Small intestine (tissue), 7 donors: Measurements from ENCODE around the gene ADH7. TPM values are rescaled to one million over a fixed set of nuclear protein-coding genes. Genes with fewer than 3 reads are reported as not detected.
"Not testable (repeated sequence)": the region's sequence is repeated elsewhere in the genome, so short reads cannot be mapped to it uniquely, and the experiment has no call there.

ENCODE experiments used
- DNase-seq, 2 donors: peaks; one replicate each; pipeline versions ENCODE4 v3.0.0 to v3.0.0-alpha.2; 2013
- FAIRE-seq: peaks from 2 replicates; lab custom pipeline; 2012; peaks lifted over from hg19 to GRCh38; lab: Jason Lieb, UNC
- H3K27ac ChIP-seq, 3 donors: one replicate each; pipeline ENCODE4 v1.5.1; 2013; ENCODE audit warnings: low read length in 2 of 3, mild to moderate bottlenecking in 2 of 3, control low read depth in 1 of 3, inconsistent platforms in 1 of 3, low read depth in 1 of 3, moderate library complexity in 1 of 3
- H3K27me3 ChIP-seq, 3 donors: one replicate each; pipeline ENCODE4 v1.6.1; 2013; ENCODE audit warnings: low read length in 3 of 3, inconsistent platforms in 1 of 3; ENCODE audit not compliant: control insufficient read depth in 3 of 3, insufficient read depth in 3 of 3
- H3K36me3 ChIP-seq, 3 donors: one replicate each; pipeline ENCODE4 v1.6.1; 2013; ENCODE audit warnings: low read length in 3 of 3, inconsistent platforms in 1 of 3, low read depth in 1 of 3, mild to moderate bottlenecking in 1 of 3, moderate library complexity in 1 of 3; ENCODE audit not compliant: control insufficient read depth in 3 of 3, insufficient read depth in 2 of 3
- H3K4me1 ChIP-seq, 3 donors: one replicate each; pipeline ENCODE4 v1.6.1; 2013; ENCODE audit warnings: low read length in 2 of 3, inconsistent platforms in 1 of 3, low read depth in 1 of 3, mild to moderate bottlenecking in 1 of 3, moderate library complexity in 1 of 3; ENCODE audit not compliant: control insufficient read depth in 3 of 3, insufficient read depth in 2 of 3
- H3K4me3 ChIP-seq, 3 donors: one replicate each; pipeline ENCODE4 v1.5.1; 2013; ENCODE audit warnings: low read length in 3 of 3, control low read depth in 1 of 3, inconsistent platforms in 1 of 3, low read depth in 1 of 3, mild to moderate bottlenecking in 1 of 3, moderate library complexity in 1 of 3
- H3K9me3 ChIP-seq, 2 donors: one replicate each; pipeline ENCODE4 v1.6.1; 2013; ENCODE audit warnings: low read depth in 1 of 2, low read length in 1 of 2; ENCODE audit not compliant: control insufficient read depth in 2 of 2, insufficient read depth in 1 of 2
- WGBS, 3 donors: extraction: QIAGEN DNeasy Blood & Tissue Kit; methylation state at CpG; one replicate each; pipeline ENCODE4 v1.1.7; 2013; 5-methylcytosine and 5-hydroxymethylcytosine counted together
- polyA plus RNA-seq, 4 donors: library from polyadenylated mRNA; stranded (reverse) in 3 of 4; unstranded in 1 of 4; fragments of 200-250 nt in 3 of 4; fragments of 120-200 nt in 1 of 4; gene quantifications; one replicate each; pipeline versions ENCODE4 v1.2.1 to v1.2.3, GENCODE V29; 2013
- donor health status: healthy with polysubstance abuse.
- donor health status: control.
- donor health status: control.
- donor health status: Bipolar disorder and iron deficiency.
- donor health status: healthy.

The ADH7 gene
- polyA plus RNA-seq, 4 donors, result 0.03 TPM; not detected in 3

DNA sequence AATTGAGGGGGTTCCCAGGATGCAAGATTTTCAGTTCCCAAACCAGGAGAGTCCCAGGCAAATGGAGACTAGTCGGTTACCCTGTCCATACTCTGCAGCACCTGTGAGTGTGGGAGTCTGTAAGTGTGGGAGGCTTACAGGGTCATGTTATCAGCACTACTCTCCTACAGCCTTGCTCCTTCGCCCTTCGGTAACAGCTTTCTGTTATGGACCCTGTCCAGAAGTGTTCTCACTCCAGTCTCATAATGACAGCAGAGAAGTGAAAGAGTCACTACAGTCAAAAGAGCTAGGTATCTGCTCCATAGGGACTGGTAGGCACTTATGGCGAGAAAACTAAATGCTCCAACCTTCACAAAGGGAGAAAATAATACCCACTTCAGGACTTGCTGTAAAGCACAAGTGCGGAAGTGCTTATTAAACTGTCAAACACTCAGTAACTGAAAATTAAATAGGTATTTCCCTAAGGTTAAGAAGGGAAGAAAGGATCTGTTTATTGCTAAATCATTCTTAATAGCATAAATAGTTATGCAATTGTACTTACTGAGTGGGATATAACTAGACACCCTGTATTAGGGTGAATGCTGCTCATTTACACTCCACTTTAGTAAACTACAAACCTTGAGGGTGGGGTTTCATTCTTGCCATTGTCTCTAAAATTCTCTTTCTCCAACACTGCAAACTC is 2.7 kb upstream of the ADH7 start:
- Histone ChIP-seq H3K27me3 (no peaks in the 10 kb centered on the region), H3K4me3 (no peak overlapping the region), H3K9me3 (no peaks in the 10 kb centered on the region), H3K4me1 (no peaks in the 10 kb centered on the region), H3K36me3 (no peaks in the 10 kb centered on the region), H3K27ac (no peak overlapping the region)
- FAIRE-seq, result no peak
- WGBS, 3 donors, result 67 to 84% (median 75%) methylated on average over 5 of the region's 5 CpGs
- no peak for DNase-seq

DNA sequence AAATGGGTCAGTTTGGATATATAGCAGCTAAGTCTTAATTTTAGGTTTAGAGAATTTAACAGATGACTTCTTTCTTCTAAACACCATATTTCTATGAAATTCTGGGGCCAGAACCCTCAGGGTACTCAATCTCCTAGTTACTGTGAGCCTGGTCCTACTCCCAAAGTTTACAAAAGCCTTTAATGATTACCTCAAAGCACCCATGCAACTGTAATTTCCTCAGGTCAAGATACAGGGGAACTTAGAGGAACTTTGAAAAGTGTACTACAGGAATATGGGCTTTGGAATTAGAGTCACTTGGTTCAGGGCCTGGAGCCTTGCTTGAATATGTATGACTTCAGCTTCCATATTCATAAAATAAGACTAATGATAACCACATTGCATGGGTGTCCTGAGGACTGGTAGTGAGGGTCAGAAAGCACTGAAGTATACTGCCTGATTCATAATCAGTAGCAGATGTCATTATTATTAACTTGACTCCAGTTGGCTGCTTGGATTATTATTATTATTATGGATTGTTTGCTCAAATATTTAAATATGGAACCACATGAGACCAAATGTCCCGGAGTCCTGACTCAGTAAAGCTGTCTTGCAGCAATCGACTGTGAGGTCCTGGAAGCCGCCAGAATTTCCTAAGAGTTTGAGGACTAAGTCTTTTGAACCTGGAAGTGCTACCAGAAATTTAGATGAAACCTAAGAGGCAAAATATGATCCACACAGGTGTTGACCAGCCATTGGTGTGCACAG is 2.0 kb upstream of the ADH7 start:
- Histone ChIP-seq H3K27me3 (no peaks in the 10 kb centered on the region), H3K27ac (no peak overlapping the region), H3K4me1 (no peaks in the 10 kb centered on the region), H3K9me3 (no peaks in the 10 kb centered on the region), H3K36me3 (no peaks in the 10 kb centered on the region), H3K4me3 (no peak overlapping the region)
- FAIRE-seq (no peak), DNase-seq (no peak)
- 88 to 94% (median 92%) methylated on average over 3 of the region's 3 CpGs for WGBS, 3 donors

DNA sequence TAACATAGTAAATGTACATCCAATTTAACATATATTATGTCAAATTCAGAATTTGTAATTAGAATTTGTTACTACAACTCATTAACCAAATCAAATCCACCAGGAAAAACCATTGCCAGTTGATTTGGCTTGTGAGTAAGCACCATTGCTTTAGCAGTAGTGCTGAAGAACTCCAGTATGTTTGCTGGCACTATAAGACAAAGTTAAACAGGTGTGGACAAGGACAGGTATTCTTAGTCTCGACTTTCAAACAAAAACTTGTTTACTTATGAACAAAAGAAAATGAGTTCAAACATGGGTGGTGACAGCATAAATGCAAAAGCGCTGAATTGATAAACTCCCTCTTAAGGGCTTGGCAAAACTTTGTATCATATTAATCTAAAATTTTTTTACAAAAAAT is 1.3 kb upstream of the ADH7 start:
- Histone ChIP-seq H3K9me3 (no peaks in the 10 kb centered on the region), H3K4me3 (no peak overlapping the region), H3K36me3 (no peaks in the 10 kb centered on the region), H3K4me1 (no peaks in the 10 kb centered on the region), H3K27me3 (no peaks in the 10 kb centered on the region), H3K27ac (no peak overlapping the region)
- no peak for FAIRE-seq
- DNase-seq, result no peak
- WGBS, 3 donors, result 45 to 62% (median 58%) methylated on average over 2 of the region's 2 CpGs

- Histone ChIP-seq H3K4me3 (no peak overlapping the region), H3K9me3 (no peaks in the 10 kb centered on the region), H3K4me1 (no peaks in the 10 kb centered on the region), H3K27ac (no peak overlapping the region), H3K36me3 (no peaks in the 10 kb centered on the region), H3K27me3 (no peaks in the 10 kb centered on the region)
- DNase-seq (no peak), FAIRE-seq (no peak)
Observed at GRCh38 chr4:99430106-99430505, 5.0 kb downstream of the ADH7 start.

DNA sequence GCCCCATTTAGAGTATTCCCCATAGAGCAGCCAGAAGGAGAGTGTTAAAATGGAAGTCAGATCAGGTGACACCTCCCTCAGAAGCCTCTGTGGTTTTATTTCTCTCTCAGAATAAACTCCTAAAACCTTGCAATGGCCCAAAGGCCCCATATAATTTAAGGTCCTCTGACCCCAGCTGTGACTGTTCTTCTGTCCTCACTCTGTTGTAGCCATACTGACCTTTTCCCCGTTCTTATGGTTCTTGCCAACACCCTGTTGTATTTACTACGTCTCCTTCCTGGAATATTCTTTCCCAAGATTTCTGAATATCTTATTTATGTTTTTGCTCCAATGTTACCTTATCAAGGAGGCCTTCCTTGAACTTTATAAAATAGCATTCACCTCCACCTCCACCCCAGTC is 18.0 kb downstream of the ADH7 start:
- no peak overlapping the region for H3K4me3 ChIP-seq
- H3K27me3 ChIP-seq, result no peaks in the 10 kb centered on the region
- 39 to 63% (median 59%) methylated on average over 2 of the region's 2 CpGs for WGBS, 3 donors
- H3K36me3 ChIP-seq, result no peaks in the 10 kb centered on the region
- peaks cover 0 to 7% (median 5%) of the 10 kb centered on the region in 3 donors for H3K4me1 ChIP-seq
- H3K27ac ChIP-seq, result no peak overlapping the region
- FAIRE-seq (no peak), DNase-seq (peak; percentile 23 to 32)
- H3K9me3 ChIP-seq, result no peaks in the 10 kb centered on the region

DNA sequence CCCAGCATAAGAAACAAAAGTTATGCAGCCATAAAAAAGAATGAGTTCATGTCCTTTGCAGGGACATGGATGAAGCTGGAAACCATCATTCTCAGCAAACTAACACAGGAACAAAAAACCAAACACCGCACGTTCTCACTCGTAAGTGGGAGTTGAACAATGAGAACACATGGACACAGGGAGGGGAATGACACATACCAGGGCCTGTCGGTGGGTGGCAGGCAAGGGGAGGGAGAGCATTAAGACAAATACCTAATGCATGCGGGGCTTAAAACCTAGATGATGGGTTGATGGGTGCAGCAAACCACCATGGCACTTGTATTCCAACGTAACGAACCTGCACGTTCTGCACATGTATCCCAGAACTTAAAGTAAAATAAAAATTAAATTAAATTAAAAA is 19.4 kb downstream of the ADH7 start:
- H3K27ac ChIP-seq, FAIRE-seq: not testable (repeated sequence)

GRCh38 chr4:99414902-99415301 is 20.2 kb downstream of the ADH7 start:
- not testable (repeated sequence) for H3K4me3 ChIP-seq, H3K27ac ChIP-seq, H3K4me1 ChIP-seq, DNase-seq, H3K9me3 ChIP-seq, H3K27me3 ChIP-seq, H3K36me3 ChIP-seq, FAIRE-seq
- 82 to 92% (median 89%) methylated on average over 3 of the region's 3 CpGs for WGBS, 3 donors

More for the DNA sequence above, 19.4 kb downstream of the ADH7 start:
- H3K36me3 ChIP-seq, H3K4me1 ChIP-seq, H3K9me3 ChIP-seq, H3K4me3 ChIP-seq, H3K27me3 ChIP-seq, DNase-seq: not testable (repeated sequence)
- 80 to 90% (median 88%) methylated on average over 6 to 8 of the region's 8 CpGs for WGBS, 3 donors

DNA sequence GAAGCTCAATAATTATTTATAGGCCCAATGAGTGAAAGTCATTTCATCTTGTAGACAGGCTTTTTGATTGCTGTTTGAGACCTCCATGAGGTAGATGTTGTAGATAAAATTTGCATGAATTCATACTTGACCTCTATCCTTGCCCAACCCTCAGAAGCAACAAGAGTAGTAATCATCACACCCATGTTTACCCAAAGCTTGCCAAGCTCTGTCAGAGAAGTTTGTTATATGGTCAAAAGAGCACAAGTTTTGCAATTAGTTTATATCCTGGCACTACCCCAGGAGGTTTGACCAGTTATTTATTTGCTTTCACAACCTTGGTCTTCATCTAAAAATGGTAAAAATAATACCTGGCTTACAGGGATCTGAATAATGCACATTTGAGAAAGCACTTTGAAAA is 20.7 kb downstream of the ADH7 start:
- peaks cover 0 to 7% (median 5%) of the 10 kb centered on the region in 3 donors for H3K4me1 ChIP-seq
- FAIRE-seq, result no peak
- H3K36me3 ChIP-seq, result no peaks in the 10 kb centered on the region
- no peaks in the 10 kb centered on the region for H3K27me3 ChIP-seq
- H3K4me3 ChIP-seq, result no peak overlapping the region
- DNase-seq, result peak; percentile 13 to 72
- no peak overlapping the region for H3K27ac ChIP-seq
- no peaks in the 10 kb centered on the region for H3K9me3 ChIP-seq
